GM19025 (cell line): ENCODE measurements around the gene TBXAS1.
A peak's percentile ranks its signal among the peaks of the same experiment; 100 is the strongest.
"Not testable (repeated sequence)": the region's sequence is repeated elsewhere in the genome, so short reads cannot be mapped to it uniquely, and the experiment has no call there.

Experiments used
- ATAC-seq: cut with Tn5 transposase; IDR thresholded peaks from one replicate; pipeline ENCODE4 v1.9.1; 2021; ENCODE audit warnings: mild to moderate bottlenecking, low read depth, moderate library complexity; ENCODE audit not compliant: unreplicated experiment

Gene TBXAS1

GRCh38 chr7:139885511-139885910 is 56.4 kb downstream of the TBXAS1 start:
- ATAC-seq, result no peak

GRCh38 chr7:139886206-139886605 is 57.1 kb downstream of the TBXAS1 start:
- ATAC-seq, result no peak

- ATAC-seq, result no peak
Measured at GRCh38 chr7:139886899-139887298, 57.8 kb downstream of the TBXAS1 start.

DNA sequence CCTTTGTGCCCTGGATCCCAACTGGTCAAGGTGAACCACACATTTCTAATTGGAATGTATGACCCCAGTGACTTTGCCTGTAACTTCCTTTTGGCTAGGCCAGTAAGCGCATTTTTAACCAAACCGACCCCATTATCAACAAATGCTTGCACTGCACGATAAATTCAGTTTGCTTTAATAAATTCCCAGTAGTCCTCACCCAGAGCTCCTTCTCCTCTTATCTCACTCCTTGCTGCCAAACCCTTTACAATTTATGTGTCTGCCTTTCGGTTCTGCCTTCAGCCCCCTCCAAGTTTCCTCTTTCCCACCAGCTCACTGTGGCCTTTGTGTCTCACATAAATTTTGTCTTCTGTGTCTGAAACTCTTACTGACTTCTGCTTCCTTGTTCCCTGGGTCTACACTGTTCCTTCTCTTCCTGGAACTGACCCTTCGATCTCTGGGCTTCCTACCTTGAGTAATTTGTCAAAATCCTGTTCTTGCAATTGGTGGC is 59.0 kb downstream of the TBXAS1 start:
- ATAC-seq, result no peak

GRCh38 chr7:139889186-139889871 is 60.3 kb downstream of the TBXAS1 start:
- ATAC-seq, result no peak

DNA sequence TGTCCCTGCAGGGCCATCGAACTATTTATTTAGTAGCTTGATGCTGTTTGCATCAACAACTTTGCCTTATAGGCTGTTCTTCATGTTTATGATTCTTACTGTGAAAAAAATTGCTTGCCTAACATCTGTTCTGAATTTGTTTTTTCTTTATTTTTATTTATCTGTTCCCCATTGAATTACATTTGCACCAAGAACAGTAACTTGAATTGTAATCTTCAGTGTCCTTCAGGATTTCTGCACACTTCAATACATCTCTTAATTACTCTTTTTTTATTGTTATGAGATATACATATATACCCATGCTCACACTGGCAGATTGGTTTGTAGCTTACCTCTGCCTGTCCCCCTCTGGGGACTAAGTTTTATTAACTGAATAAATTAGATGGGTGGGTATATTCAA is 64.4 kb downstream of the TBXAS1 start:
- ATAC-seq, result no peak

GRCh38 chr7:139893999-139894398 is 64.9 kb downstream of the TBXAS1 start:
- ATAC-seq, result peak; percentile 89

DNA sequence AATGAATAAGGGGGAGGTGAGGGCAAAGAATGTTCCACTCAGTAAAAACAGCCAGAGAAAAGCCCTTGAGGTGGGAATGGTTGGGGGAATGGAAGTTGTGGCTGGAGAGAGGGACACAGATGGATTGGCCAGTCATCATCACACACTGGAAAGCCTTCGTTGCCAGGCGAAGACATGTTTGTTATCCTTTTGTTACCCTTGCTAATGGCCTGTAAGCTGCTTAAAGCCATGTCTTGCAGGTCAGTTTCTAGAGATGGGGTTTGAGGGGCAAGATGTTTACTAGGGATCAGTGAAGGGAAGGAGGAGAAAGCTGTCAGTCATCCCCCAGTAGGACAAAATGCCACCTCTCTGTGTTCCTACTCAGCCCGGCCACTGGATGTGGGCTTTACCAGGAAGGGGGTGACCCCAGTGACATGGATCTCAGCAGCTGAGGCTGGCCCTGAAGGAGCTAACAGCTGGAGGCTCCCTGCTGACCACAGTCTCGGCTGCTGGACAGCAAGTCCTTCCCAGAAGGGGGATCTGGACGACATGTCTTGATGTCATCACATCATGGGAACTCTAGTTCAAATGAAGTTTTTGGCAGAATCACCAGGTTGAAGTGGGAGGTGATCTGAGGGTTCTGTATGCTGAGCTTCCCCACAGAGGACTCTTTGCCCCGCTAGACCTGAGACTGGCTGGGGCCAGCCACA is 66.2 kb downstream of the TBXAS1 start:
- ATAC-seq, result no peak

GRCh38 chr7:139896288-139896687 is 67.2 kb downstream of the TBXAS1 start:
- no peak for ATAC-seq

GRCh38 chr7:139896831-139897230 is 67.8 kb downstream of the TBXAS1 start:
- ATAC-seq, result no peak

DNA sequence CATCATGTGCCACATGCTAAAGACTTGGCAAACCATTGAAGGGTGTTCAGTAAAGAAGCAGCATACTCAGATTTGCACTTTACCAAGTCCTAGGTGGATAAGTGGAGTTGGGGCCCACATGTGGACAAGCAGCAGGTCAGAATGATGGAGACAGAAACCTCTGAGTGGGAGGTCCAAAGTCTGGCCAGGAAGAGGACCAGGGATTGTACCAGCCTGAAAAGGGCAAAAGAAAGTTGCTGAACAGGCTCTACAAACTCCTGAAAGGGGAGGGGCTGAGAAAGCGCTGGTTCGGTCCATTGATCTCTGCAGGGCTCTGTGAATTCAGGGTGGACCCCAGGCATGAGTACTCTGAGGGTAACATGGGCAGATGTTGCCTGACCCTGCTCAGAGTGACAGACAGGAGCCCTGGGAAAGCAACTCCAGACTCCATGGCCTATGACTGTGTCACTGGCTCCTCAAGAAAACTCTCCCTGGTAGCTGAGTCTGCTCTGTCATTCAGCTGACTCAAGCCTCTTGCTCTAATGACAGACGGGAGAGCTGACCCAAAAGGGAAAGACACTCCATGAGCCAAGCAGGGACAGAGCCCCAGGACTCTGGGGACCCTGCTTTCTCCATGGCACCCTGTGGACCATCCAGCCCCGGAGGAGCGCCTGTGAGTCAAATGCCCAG is 68.5 kb downstream of the TBXAS1 start:
- ATAC-seq, result no peak

DNA sequence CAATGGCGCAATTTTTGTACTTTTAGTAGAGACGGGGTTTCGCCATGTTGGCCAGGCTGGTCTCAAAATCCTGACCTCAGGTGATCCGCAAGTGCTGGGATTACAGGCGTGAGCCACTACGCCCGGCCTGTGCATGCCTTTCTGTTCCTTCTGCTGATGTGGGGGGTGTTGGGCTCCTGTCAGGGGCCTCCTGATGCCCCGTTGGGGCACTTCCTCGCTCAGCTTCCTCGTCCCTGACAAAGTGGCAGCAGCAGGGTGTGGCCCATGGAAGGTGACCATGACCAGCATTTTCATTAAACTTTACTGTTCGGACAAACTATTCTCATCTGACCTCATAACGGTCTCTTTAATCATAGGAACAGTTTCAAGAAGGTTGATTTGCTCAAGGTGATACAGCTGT is 69.4 kb downstream of the TBXAS1 start:
- ATAC-seq, result no peak

DNA sequence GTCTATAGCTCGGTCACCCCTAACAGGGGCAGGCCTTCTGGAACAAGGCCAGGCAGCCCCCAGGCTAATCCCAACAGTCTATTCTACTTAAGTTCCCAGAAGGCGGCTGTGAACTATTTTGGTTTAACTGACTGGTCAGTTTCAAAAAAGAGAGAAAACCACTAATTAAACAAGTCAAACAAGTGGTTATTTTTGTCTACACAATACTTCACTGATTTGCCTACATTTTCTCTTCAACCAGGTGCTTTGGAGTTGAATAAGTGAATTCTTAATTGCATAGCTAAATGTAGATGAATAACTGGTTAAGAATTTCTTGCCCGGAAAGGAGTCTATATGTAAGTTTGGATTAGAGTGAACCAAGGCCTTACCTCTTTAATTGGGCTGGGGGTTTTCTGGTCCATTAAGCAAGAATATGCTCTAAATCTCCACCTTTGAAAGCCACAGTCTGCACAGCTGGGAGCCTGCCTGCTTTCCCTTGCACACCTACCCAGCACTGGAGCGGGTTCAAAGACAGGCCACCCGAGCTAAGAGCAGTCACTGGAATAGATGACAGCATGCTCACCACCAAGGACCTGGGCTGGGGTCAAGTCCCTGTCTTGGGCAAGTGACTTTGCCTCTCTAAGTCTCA is 70.4 kb downstream of the TBXAS1 start:
- no peak for ATAC-seq

DNA sequence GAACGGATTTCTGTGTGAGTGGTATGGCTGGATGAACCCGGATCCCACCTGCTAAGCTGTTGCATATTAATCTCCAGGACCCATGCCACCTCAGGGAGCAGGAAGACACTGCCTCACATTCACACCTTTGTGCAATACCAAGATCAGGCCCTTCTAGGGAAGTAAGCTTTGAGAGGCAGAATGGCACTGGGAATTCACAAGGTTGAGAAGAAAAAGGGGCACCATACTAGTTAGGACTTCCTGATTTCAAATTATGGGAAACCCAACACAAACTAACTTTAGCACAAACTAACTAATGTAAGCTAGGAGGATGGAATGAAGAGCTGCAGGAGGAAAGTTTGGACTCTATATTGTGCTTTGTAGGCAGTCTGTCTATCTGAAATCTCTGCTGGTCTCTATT is 71.3 kb downstream of the TBXAS1 start:
- ATAC-seq, result no peak

DNA sequence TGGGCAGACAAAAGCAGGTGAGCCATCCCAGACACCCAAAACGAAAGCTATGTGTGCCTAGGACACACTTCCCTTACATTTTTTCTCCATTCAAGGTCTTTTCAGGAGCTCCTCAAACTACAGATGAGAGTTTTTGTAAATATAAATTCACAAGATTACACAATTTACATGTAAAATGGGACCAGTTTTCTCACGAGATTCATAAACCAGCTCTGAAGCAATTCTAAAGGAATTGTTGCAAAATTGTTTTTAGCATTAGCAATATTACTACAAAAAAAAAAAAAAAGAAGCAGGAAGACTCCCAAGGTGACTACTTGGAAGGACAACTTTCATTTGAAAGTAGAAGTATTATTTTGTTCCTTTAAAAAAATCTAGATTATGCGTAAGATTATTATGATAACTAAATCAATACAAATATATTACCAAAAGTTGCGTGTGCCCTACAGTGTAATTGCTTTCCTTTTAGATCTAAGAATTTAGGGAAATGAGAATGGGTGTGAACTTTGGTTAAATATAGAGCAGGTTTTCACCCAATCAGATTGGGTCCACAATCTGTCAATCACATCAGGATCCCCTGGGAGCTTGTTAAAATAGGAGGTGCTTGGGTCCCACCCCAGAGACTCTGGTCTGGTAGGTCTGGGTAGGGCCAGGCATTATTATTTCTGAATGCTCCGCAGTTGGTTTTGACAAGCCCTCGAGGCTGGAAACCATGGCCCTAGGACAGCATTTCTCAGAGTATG is 72.2 kb downstream of the TBXAS1 start:
- no peak for ATAC-seq

DNA sequence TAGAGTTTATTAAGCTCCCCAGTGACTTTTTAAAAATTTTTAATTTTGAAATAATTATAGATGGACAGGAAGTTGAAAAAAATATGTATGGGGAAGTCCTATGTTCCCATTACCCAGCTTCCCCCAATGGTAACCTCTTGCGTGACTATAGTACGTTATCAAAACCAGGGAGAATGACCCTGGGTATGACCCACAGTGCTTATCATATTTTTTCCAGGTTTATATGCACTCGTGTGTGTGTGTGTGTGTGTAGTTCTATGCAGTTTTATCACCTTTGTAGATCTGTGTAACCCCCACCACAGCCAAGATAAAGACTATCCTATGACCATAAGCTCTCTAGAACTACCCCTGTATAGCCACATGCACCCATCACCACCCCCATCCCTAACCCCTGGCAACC is 72.8 kb downstream of the TBXAS1 start:
- no peak for ATAC-seq

GRCh38 chr7:139902436-139903102 is 73.5 kb downstream of the TBXAS1 start:
- ATAC-seq, result no peak

DNA sequence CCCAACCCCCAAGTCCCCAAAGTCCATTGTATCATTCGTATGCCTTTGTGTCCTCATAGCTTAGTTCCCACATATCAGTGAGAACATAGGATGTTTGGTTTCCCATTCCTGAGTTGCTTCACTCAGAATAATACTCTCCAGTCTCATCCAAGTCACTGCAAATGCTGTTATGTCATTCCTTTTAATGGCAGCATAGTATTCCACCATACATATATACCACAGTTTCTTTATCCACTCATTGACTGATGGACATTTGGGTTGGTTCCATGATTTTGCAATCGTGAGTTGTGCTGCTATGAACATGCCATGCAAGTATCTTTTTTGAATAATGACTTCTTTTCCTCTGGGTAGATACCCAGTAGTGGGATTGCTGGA is 74.0 kb downstream of the TBXAS1 start:
- ATAC-seq, result not testable (repeated sequence)

- no peak for ATAC-seq
Measured at GRCh38 chr7:139906879-139907278, 77.8 kb downstream of the TBXAS1 start.

DNA sequence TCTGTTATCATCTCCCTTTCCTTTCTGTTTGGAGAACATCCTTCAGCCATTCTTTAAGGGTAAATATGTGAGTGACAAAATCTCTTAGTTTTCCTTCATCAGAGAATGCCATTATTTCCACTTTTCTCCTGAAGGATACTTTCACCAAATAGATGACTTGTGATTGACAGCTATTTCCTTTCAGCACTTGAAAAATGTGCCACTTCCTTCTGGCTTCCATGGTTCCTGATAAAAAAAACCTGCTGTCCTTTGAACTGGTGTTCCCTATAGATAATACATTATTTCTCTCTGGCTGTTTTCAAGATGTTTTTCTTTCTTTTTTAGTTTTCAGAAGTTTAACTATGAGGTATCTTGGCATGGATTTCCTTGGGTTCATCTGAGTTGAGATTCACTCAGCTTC is 79.7 kb downstream of the TBXAS1 start:
- no peak for ATAC-seq
